A673 (cell line): ENCODE measurements around the gene GRK6. TPM values are rescaled to one million over a fixed set of nuclear protein-coding genes. Genes with fewer than 3 reads are reported as not detected.

Experiments
- BruUV-seq: library from RNA; stranded (reverse); fragments of 400-500 nt; replicated peaks from 2 replicates; lab custom pipeline; 2021; lab: Mats Ljungman, UMichigan
- CTCF ChIA-PET: fragments of 300-600 bp; sonication (Branson Sonifier 250); formaldehyde crosslinking; loops from one replicate; lab custom pipeline; 2022; ENCODE audit warnings: antibody characterized with exemption; lab: Charles Lee
- POLR2A ChIA-PET: fragments of 300-600 bp; sonication (Branson Sonifier 250); formaldehyde crosslinking; loops from one replicate; lab custom pipeline; 2022; ENCODE audit warnings: antibody characterized with exemption; ENCODE audit not compliant: low non-redundant PET; lab: Charles Lee
- DNase-seq: peaks from one replicate; pipeline ENCODE4 v3.0.0-alpha.2; 2015; ENCODE audit warnings: low spot score
- H3K27ac ChIP-seq: fragments of 200-600 bp; sonication (generic); 2 replicates; pipeline ENCODE4 v1.5.1; 2016; ENCODE audit warnings: mixed run types, low read depth, mild to moderate bottlenecking, mixed read lengths, antibody characterized with exemption, low read length; ENCODE audit not compliant: poor library complexity, severe bottlenecking
- H3K27me3 ChIP-seq: fragments of 200-600 bp; sonication (generic); replicated peaks from 2 replicates; pipeline ENCODE4 v1.6.1; 2017; ENCODE audit warnings: mixed run types, low read depth, mild to moderate bottlenecking, mixed read lengths, antibody characterized with exemption, low read length; ENCODE audit not compliant: insufficient read depth, poor library complexity
- H3K36me3 ChIP-seq: fragments of 200-600 bp; sonication (generic); 2 replicates; pipeline ENCODE4 v1.6.1; 2016; ENCODE audit warnings: mixed run types, mild to moderate bottlenecking, mixed read lengths, antibody characterized with exemption, low read length; ENCODE audit not compliant: insufficient read depth, poor library complexity, severe bottlenecking
- H3K4me1 ChIP-seq: fragments of 200-600 bp; sonication (generic); 2 replicates; pipeline ENCODE4 v1.6.1; 2017; ENCODE audit warnings: mixed run types, mild to moderate bottlenecking, mixed read lengths, antibody characterized with exemption, low read length; ENCODE audit not compliant: insufficient read depth, poor library complexity, severe bottlenecking
- H3K4me3 ChIP-seq: fragments of 200-600 bp; sonication (generic); 2 replicates; pipeline ENCODE4 v1.5.1; 2016; ENCODE audit warnings: low read depth, mixed run types, mild to moderate bottlenecking, mixed read lengths, low read length; ENCODE audit not compliant: poor library complexity, severe bottlenecking
- H3K9me3 ChIP-seq: fragments of 200-600 bp; sonication (generic); 2 replicates; pipeline ENCODE4 v1.6.1; 2016; ENCODE audit warnings: mixed run types, low read depth, mild to moderate bottlenecking, mixed read lengths, antibody characterized with exemption, low read length; ENCODE audit not compliant: poor library complexity, severe bottlenecking
- EZH2 ChIP-seq: fragments of 200-600 bp; sonication (generic); IDR thresholded peaks from 2 replicates; pipeline ENCODE4 v1.6.1; 2017; ENCODE audit warnings: borderline replicate concordance, low read depth, mild to moderate bottlenecking, mixed read lengths, antibody characterized with exemption, low read length; ENCODE audit not compliant: poor library complexity, severe bottlenecking
- intact Hi-C: fragments of 100-400 bp; cut with micrococcal nuclease; formaldehyde crosslinking; loops from one replicate; pipeline ENCODE4 v1.10.0; 2022; ENCODE audit not compliant: unreplicated experiment
- total RNA-seq: library from RNA; stranded (reverse); gene quantifications from 2 replicates; pipeline ENCODE4 v1.2.3, GENCODE V29; 2021
- TF ChIP-seq, protein P1 (sequence below): fragments of 300-800, 200-600 bp; sonication (generic); conservative IDR thresholded peaks from 2 replicates; pipeline ENCODE4 v1.5.1; 2017; ENCODE audit warnings: low read depth, mild to moderate bottlenecking, antibody characterized with exemption, low read length, moderate library complexity, mixed read lengths

GRK6 gene
- total RNA-seq, 1 experiment from 2014 or later, result 32.1 TPM

- peaks cover 3% of the 10 kb centered on the region for H3K4me1 ChIP-seq
- CTCF ChIA-PET, result interaction anchor here (0.5 kb wide), 1 partner anchor 30 kb away, joined by 5 read pairs; no protein-coding TSS in a partner anchor
- no peak within 1 kb of the TSS for H3K27ac ChIP-seq
- no TSS peak for BruUV-seq
- no peak for TF ChIP-seq EZH2
- TF ChIP-seq, protein P1, sequence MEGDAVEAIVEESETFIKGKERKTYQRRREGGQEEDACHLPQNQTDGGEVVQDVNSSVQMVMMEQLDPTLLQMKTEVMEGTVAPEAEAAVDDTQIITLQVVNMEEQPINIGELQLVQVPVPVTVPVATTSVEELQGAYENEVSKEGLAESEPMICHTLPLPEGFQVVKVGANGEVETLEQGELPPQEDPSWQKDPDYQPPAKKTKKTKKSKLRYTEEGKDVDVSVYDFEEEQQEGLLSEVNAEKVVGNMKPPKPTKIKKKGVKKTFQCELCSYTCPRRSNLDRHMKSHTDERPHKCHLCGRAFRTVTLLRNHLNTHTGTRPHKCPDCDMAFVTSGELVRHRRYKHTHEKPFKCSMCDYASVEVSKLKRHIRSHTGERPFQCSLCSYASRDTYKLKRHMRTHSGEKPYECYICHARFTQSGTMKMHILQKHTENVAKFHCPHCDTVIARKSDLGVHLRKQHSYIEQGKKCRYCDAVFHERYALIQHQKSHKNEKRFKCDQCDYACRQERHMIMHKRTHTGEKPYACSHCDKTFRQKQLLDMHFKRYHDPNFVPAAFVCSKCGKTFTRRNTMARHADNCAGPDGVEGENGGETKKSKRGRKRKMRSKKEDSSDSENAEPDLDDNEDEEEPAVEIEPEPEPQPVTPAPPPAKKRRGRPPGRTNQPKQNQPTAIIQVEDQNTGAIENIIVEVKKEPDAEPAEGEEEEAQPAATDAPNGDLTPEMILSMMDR, result no peak
- H3K36me3 ChIP-seq, result no peaks in the 10 kb centered on the region
- no peak for DNase-seq
- intact Hi-C loops, result no loop called here
- no peak within 1 kb of the TSS for H3K4me3 ChIP-seq
- H3K9me3 ChIP-seq, result no peaks in the 10 kb centered on the region
- no peaks in the 10 kb centered on the region for H3K27me3 ChIP-seq
- POLR2A ChIA-PET, result no interaction called here
These were observed 17.3 kb upstream of the GRK6 start, which contains the start of gene F12 for GRCh38 chr5:177409043-177409801. TSS of gene F12 (minus strand) at chr5:177409564. CDS start at chr5:177409527, 37 bp downstream.

DNA sequence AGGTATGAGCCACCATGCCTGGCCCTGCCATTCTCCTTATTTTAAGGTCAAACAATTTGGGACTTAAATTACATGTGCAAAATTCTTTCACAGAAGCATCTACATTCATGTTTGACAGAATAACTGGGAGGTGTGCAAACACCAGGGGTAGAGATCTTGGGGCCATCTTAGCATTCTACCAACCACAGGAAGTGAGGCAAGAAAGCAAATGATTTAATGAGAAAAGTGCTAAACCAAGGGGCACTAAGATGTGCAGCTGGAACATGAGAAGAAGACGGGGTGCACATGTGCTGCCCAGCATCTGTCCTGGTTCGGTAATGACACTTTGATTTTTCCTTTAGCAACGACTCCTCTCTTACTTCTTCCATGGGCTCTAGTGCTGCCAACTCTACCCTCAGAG is 15.9 kb upstream of the GRK6 start:
- TF ChIP-seq, protein P1, result no peak
- no peak for TF ChIP-seq EZH2
- BruUV-seq, result no TSS peak
- Histone ChIP-seq H3K4me3 (no peak overlapping the region), H3K36me3 (no peaks in the 10 kb centered on the region), H3K27ac (no peak overlapping the region), H3K4me1 (no peaks in the 10 kb centered on the region), H3K9me3 (no peaks in the 10 kb centered on the region), H3K27me3 (no peaks in the 10 kb centered on the region)
- CTCF ChIA-PET, result no interaction called here
- POLR2A ChIA-PET, result no interaction called here
- DNase-seq, result no peak
- intact Hi-C loops, result no loop called here

GRCh38 chr5:177412603-177413233 is 13.8 kb upstream of the GRK6 start:
- no peaks in the 10 kb centered on the region for H3K27me3 ChIP-seq
- H3K4me3 ChIP-seq, result no peak overlapping the region
- H3K9me3 ChIP-seq, result no peaks in the 10 kb centered on the region
- no peak for DNase-seq
- no TSS peak for BruUV-seq
- H3K27ac ChIP-seq, result no peak overlapping the region
- no peaks in the 10 kb centered on the region for H3K4me1 ChIP-seq
- ChIA-PET POLR2A (no interaction called here), CTCF (no interaction called here)
- H3K36me3 ChIP-seq, result no peaks in the 10 kb centered on the region
- TF ChIP-seq, protein P1, result no peak
- TF ChIP-seq EZH2, result no peak
- intact Hi-C loops, result no loop called here
